COLO668 (cell line): ENCODE results near the gene CAMK1.

Experiments used
- DNase-seq: peaks from one replicate; lab custom pipeline; 2025; ENCODE audit not compliant: unreplicated experiment; lab: John Stamatoyannopoulos, UW

The CAMK1 gene

DNA sequence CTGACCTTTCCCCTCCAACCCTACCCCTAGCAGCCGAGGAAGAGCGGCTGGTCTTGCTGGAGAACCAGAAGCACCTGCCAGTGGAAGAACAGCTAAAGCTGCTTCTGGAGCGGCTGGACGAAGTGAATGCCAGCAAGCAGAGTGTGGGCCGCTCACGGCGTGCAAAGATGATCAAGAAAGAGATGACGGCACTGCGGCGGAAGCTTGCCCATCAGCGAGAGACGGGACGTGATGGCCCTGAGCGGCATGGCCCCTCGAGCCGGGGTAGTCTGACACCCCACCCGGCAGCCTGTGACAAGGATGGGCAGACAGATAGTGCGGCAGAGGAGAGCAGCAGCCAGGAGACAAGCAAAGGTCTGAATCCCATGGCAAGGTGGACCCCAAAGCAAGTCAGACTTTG, 26.2 kb downstream of the CAMK1 start:
- DNase-seq, result no peak

DNA sequence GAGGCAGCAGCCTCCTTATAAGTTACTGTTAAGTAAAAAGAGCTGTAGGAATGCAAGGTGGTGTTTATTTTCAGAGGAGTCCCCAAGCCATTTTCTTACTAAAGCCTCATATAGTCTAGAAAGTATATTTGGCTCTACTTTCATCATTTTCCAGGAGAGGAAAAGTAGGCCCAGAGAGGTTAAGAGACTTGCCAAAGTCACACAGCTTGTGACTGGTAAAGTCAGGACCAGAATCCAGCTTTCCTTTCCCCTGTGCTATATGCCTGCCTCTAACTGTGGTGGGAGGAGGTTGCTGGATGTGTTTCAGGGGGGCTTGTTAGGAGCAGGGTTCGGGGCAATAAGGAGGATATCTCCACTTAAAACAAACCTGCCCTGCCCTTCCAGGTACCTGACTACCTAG, 27.2 kb downstream of the CAMK1 start:
- no peak for DNase-seq

DNA sequence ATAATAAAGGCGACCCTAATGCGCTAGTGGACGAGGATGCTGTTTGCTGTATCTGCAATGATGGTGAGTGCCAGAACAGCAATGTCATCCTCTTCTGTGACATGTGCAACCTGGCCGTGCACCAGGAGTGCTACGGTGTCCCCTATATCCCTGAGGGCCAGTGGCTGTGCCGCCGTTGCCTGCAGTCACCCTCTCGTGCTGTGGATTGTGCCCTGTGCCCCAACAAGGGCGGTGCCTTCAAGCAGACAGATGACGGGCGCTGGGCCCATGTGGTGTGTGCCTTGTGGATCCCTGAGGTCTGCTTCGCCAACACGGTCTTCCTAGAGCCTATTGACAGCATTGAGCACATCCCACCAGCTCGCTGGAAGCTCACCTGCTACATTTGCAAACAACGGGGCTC, 30.6 kb downstream of the CAMK1 start:
- no peak for DNase-seq

DNA sequence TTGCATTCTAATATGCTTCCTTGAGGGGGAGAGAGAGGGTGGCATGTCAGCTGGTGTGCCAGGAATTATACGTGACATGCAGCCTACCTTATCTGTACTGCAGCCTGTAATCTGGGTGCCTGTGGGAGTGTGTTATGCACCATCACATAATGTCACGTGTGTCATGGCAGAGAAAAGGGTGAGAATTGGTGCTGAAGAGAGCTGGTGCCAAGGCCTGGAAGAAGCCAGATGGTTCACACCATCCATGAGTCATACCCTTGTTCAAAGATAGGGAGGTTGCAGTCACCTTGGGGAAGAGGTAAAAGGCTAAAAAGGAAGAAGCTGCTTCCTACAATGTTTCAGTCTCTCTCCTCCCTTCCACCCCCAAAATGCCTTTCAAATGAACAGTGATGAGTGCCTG, 32.9 kb downstream of the CAMK1 start:
- no peak for DNase-seq

DNA sequence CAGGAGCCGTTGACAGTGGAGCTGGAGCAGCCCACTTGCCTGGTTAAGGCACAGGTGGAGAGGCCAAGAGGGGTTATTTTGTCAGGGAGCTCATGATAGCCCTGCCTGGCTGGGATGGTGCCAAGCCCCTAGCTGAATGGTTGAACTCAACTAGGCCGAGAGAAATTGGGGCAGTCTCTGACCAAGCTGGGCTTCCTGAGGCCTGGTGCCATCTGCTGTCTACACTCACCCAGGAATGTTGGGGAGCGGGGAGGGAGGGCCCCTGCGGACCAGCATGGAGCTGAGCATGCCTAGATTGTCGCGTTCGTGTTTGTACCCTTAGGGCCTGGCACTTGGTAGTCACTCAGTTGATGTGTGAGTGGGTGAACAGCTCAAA, 37.0 kb downstream of the CAMK1 start:
- no peak for DNase-seq

DNA sequence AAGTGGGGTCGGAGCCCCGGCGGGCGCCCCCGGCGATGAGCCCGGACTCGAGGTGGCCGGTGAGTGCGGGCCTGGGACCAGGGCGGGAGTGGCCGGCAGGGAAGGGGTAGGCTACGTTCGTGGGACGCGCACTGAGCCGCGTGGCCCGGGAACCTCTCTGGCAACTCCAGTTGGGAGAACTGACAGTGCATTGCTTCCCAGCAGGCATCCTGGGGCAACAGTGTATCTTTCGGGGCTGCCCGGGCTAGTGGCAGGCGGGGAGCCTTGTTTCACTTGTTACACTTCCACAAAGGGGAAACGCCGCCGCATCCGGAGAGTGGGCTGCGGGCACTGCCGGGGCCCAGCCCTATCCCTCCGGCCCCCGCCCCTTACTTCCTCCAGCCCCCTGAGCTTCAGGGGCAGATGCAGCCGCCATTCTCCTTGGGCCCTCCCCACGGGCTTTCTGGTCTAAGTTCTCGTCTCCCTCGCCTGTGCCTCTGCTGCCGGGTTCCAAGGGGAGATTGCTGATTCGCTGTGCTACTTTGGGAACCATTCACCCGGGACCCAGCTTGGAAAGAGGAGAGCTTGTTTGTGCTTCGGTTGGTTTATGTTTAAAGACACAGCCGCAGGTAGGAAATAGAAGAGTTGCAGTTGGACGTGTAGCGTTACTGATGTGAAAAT, 37.5 kb downstream of the CAMK1 start:
- DNase-seq, result peak; percentile 30

DNA sequence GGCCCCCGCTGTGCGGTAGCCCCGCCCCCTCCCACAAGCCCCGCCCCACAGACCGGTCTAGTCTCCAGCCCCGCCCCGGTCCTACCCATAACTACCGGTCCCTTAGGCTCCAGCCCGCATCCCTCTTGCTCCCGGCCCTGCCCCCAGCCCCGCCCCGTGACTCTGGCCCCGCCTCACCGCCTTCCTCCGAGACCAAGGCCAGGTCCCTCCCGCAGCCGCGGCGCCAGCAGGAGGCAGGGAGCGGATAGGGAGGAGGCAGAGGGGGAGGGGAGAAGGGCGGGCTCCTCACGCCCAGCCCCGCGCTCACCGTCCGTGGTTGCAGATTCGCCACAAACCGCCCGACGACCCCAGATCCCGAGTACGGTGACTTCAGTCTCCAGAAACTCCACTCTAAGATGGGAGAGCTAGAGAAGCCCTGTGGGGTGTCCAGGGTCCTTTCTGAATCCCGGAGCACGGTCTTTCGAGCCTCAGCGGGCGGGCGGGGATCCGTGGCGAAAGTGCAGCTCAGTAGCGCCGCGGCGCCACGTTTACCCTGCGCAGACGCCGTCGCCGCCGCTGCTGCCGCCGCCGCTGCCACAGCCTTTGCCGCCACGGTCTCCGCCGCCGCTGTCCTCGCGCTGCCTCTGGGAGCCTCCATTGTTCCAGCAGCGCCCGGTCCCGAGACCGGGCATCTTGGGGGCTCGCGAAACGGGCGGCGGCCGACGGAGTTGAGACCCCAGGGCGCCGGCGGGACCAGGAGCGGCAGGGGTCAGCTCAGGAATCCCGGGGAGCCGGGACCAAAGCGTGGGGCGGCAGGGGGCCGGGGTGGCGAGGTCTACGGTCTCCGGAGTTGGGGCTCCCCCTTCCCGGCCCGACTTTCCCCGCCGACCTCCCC, 38.3 kb downstream of the CAMK1 start, which contains the start of gene BRPF1:
Gene BRPF1 (plus strand): TSS at position 530 of the 874 bp plus-strand sequence. CDS start 2,406 bp downstream, outside the sequence.
- peak; percentile 96 for DNase-seq

DNA sequence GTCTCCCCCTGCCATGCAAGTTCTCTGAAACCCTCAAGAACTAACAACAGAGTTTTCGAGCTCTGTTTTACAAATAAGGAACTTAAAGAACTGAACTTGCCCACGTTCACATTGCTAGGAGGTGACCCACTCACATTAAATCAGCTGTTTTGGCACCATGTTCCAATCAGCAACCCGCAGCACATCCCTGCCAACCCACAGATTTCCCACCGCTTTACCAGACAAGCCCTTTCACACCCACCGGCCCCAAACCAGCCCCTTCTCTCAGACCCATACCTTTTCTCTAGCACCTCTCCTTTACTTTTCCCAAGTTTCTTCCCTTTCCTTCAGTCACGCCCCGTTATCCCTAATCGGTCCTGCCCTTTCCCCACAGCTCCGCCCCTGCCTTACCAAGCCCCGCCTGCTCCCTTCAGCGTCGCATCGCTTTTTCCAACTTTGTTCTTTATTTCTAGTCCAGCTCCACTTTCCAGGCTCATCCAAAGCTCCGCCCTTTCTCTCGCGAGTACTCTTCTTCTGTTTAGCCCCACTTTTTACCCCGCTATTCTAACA, 39.0 kb downstream of the CAMK1 start:
- DNase-seq, result peak; percentile 69

DNA sequence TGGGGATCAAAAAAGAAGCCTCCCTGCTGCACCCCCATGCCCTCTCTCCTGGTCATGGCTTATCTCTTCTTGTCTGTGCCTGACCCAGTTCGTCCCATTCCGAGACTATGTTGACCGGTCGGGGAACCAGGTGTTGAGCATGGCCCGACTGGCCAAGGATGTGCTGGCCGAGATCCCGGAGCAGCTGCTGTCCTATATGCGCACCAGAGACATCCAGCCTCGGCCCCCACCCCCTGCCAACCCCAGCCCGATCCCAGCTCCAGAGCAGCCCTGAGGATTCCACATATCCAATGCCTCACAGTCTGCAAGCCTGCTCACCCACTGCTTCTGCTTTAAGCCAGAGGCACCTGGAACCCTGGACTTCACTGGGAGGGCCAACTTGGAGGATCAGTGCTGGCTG, 40.3 kb downstream of the CAMK1 start:
- no peak for DNase-seq

DNA sequence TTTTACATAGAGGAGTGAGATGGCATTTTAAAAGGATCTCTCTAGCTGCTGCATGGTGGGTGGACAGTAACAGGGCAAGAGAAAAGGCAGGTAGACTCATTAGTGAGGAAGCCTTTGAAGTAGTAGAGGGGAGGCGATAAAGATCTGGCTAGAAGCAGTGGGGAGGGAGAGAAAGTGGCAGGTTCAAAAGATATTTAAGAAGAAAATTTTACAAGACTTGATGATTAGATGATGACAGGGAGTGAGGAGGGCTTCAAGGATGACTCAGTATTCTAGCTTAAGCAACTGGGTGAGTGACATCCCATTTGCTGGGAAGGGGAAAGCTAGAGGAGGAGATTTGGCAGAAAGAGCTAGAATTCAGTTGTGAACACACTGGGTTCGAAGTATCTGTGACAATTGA, 42.0 kb downstream of the CAMK1 start:
- no peak for DNase-seq

DNA sequence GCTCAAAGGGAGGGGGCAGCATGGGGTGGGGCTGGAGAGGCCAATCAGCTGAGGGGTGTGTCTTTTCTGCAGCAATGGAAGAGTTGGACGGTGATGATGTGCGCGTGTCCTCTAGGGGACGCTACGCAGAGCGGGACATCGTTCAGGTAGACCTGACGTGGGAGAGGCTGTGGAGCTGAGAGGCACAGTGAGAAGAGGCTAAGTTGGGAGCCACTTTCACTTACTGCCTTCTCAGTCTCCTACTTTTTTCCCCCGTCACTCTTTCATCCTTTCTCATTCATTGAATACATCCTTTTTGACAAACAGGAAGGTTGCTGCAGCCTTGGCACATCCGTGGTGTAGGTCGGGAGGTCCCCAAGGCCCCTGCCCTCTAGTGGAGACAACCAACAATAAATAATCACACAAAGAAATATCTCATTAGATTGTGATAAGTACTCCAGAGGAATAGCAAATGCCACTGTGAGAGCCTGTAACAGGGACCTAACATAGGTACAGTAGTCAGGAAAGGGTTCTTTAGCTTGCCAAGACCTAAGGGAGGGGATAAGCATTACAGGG, 42.6 kb downstream of the CAMK1 start:
- DNase-seq, result peak; percentile 15

DNA sequence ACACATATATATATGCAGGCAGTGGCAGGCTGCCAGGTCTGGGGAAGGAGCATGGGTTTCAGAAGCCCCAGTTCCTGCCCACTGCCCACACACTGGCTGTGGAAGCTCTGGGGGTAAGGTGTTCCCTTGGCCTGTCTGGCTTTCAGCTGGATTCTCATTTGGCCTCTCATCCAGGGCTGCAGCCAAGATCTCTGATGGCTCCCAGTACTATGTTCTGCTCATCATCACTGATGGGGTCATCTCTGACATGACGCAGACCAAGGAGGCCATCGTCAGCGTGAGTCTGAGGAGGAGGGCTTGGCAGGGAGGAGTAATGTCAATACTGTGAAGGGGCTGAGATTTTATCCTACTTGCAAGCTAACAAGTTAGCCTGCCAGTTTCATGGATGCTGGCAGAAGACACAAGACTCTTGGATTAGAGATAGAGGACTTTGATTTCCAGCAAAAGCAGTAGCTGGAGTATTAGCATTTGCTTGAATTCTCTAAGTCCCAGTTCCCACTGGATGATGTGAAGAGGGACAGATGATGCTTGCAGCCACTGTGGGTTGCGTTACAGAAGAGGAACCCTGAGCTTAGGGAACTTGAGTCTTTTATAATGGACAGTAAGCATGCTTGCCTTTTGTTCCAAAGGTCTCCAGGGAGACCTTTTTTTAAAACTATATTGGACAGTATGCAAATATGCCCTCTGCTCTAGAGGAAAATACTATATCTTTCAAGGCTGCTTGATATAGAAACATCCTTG, 43.8 kb downstream of the CAMK1 start:
- no peak for DNase-seq

DNA sequence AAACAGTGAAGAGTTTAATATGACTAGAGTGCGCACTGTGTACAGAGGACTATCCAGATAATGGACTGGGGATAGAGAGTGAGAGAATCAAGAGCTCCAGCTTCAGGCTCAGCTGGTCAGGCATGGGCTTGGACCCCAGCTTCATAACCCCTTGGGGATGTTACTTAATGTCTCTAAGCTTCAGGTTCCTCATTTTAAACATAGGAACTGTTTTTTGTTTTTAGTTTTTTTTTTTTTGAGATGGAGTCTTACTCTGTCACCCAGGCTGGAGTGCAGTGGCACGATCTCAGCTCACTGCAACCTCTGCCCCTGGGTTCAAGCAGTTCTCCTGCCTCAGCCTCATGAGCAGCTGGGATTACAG, 48.1 kb downstream of the CAMK1 start:
- no peak for DNase-seq

DNA sequence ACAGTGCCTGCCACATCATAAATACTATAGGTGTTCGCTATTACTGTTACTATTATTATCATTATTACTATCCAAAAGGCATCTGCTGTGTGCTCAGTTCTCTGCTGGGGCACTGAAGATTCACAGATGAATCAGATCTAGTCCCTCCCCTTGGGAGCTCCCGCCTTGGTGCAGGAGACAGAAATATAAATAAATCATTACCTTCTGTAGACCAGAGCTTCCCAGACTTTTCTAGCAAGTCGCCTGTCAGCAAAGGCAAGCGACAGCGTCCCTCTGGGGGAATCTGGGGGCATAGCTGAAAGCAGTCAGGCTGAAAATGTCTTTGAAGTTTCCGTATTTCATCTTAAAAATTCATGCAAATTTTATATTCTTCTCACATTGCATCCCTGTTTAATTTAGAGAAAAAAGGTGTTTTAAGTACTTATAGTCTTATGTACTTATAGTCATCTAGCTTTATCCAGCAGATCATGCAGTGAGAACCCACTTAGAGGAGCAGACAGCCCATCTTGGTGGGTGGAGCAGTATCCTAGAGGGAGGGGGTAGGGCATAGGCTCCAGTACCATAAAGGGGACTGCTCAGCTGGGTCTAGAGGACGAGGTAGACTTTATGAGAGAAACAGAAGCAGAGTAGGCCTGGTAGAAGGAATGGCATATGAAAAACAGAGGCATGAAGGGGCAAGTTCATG, 48.6 kb downstream of the CAMK1 start:
- no peak for DNase-seq

DNA sequence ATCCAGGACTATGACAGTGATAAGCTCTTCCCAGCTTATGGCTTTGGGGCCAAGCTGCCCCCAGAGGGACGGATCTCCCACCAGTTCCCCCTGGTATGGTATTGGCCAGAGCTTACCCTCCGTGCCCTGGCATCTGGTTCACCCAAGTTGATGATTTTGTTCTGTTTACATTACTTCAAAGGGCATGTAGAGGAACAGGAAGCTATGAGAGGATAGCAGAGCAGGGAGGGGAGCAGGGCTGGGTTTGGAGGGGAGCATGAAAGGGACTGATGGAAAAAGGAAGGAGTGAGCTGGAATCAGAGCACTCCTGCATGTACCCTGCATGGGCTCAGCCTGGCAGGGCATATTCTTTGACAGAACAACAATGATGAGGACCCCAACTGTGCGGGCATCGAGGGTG, 51.6 kb downstream of the CAMK1 start:
- DNase-seq, result no peak

DNA sequence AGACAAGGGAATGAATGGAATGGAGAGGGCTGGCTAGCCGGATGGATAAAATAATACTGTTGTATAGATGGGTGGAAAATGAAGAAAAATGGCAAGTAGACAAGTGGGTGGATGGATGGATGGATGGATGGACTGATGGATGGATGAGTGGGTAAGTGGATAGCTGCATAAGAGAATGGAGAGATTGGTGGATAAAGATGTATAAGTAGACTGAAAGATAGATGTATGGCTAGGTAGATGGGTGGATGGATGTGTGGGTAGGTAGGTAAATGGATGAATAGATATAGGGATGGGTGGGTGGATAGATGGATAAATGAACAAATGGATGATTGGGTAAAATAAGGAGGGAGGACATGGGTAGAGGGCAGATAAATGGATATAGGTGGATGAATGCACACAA, 52.2 kb downstream of the CAMK1 start:
- no peak for DNase-seq

DNA sequence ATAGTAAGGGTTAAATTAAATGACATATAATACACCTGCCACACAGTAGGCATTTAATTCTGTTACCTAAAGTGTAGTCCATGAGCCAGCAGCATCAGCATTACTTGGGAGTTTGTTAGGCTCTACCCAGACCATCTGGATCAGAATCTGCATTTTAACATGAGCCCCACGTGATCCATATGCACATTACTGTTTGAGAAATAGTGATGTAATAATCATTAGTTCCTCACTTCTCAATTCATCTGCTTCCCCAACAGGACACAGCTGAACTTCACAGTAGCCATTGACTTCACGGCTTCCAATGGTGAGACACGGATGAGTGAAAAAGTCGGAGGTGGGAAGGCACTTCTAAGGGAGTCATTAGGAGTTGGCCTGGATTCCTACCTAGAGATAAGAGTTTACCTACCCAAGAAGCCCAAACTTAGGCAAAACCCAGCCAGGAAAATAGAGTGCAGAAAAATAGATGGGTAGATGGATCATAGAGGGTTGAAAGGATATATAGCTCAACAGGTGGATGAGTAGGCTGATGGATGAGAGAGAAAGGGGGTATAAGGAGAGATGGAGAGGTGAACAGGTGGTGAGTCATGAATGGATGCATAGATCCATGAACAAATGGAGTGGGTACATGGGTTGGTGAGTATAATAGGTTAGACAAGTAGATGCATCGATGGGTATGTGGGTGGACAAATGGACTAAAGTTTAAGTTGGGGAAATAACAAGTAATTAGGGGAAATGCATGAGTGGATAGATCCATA, 52.8 kb downstream of the CAMK1 start:
- DNase-seq, result no peak

DNA sequence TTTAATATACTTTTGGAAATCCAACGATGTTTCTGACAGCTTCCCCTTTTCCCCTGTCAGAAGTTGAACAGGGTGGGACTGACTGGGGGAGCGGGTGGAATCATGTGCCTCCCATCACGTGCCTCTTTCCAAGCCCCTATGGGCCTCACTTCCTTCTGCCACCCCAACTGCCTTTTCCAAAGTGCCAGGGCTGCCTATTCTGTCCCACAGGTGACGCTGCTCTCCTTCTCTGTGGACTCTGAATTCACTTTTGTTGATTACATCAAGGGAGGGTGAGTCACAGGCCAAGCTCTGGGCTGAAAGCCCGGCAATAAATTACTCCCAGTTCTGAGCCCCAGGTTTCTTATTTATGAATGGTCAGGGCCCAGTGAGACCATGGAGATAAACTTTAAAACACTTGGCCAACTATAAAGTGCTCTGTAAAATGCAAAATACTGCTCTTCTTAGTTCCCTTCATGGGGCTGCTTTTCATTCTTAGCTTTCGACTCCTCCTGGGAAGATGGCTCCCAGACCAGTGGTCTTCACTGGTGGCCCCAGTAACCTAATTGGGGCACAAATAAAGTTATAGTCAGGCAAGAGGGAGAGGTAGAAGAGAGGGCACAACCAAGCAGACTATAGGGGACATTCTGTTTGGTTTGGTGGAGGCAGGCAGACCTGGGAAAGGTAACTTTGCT, 53.8 kb downstream of the CAMK1 start:
- DNase-seq, result peak; percentile 12

DNA sequence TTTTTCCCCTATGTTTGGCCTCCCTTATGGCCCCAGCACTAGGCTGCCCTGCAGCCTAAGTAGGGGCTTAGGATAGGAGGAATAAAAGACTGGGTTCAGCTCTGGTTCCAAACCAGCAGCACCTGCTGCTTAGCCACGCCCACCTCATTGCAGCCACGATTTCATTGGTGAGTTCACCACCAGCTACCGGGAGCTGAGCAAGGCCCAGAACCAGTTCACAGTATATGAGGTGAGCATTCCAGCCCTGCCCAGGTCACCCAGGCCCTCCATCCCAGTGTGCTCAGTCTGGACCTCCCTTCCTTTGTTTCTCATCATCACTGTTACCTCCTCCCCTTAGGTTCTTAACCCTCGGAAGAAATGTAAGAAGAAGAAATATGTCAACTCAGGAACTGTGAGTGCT, 54.6 kb downstream of the CAMK1 start:
- DNase-seq, result peak; percentile 21
